Caco-2 (cell line): ENCODE data around the gene CKAP4. TPM values are rescaled to one million over a fixed set of nuclear protein-coding genes. Genes with fewer than 3 reads are reported as not detected.

Source experiments
- BruUV-seq: library from RNA; stranded (reverse); fragments of 400-500 nt; replicated peaks from 2 replicates; lab custom pipeline; 2021; lab: Mats Ljungman, UMichigan
- CTCF ChIA-PET: fragments of 300-600 bp; sonication (Branson Sonifier 250); formaldehyde crosslinking; loops from one replicate; lab custom pipeline; 2022; ENCODE audit warnings: antibody characterized with exemption; lab: Charles Lee
- POLR2A ChIA-PET: fragments of 300-600 bp; sonication (Branson Sonifier 250); formaldehyde crosslinking; loops from one replicate; lab custom pipeline; 2022; ENCODE audit warnings: antibody characterized with exemption; lab: Charles Lee
- DNase-seq, 2 experiments: peaks; one replicate each; pipeline versions ENCODE4 v3.0.0 to v3.0.0-alpha.2; 2020 to 2022
- H3K27me3 ChIP-seq: replicated peaks from 2 replicates; pipeline ENCODE4 v1.6.0; 2011; ENCODE audit warnings: low read length; ENCODE audit not compliant: control insufficient read depth, insufficient read depth
- H3K36me3 ChIP-seq: 2 replicates; pipeline ENCODE4 v1.5.1; 2011; ENCODE audit warnings: low read length; ENCODE audit not compliant: control insufficient read depth, insufficient read depth
- H3K4me1 ChIP-seq: fragments of 250-450 bp; sonication (Bioruptor Pico); 2 replicates; pipeline ENCODE4 v1.5.1; 2020; ENCODE audit warnings: mild to moderate bottlenecking
- H3K4me3 ChIP-seq: 2 replicates; pipeline ENCODE4 v1.5.1; 2011; ENCODE audit warnings: low read depth, mild to moderate bottlenecking, control low read depth, low read length
- H3K9me3 ChIP-seq: fragments of 250-450 bp; sonication (Bioruptor Pico); 2 replicates; pipeline ENCODE4 v1.5.1; 2020; ENCODE audit warnings: mild to moderate bottlenecking, moderate library complexity
- H3K27ac Mint-ChIP-seq: one replicate; pipeline ENCODE4 v1.8.0; 2022; ENCODE audit warnings: mixed read lengths; ENCODE audit not compliant: unreplicated experiment
- H3K27me3 Mint-ChIP-seq: one replicate; pipeline ENCODE4 v1.8.0; 2022; ENCODE audit warnings: mixed read lengths; ENCODE audit not compliant: insufficient read depth, unreplicated experiment
- H3K36me3 Mint-ChIP-seq: one replicate; pipeline ENCODE4 v1.8.0; 2022; ENCODE audit warnings: mild to moderate bottlenecking, mixed read lengths; ENCODE audit not compliant: insufficient read depth, unreplicated experiment
- H3K4me1 Mint-ChIP-seq: one replicate; pipeline ENCODE4 v1.8.0; 2022; ENCODE audit warnings: low read depth, mixed read lengths; ENCODE audit not compliant: unreplicated experiment
- H3K4me3 Mint-ChIP-seq: one replicate; pipeline ENCODE4 v1.8.0; 2022; ENCODE audit warnings: mild to moderate bottlenecking, moderate library complexity, mixed read lengths; ENCODE audit not compliant: unreplicated experiment
- H3K9me3 Mint-ChIP-seq: one replicate; pipeline ENCODE4 v1.8.0; 2022; ENCODE audit warnings: mixed read lengths; ENCODE audit not compliant: unreplicated experiment
- intact Hi-C: fragments of 100-400 bp; cut with micrococcal nuclease; formaldehyde crosslinking; loops from one replicate; pipeline ENCODE4 v1.10.0; 2022; ENCODE audit not compliant: unreplicated experiment
- total RNA-seq: library from RNA; stranded (reverse); gene quantifications from 2 replicates; pipeline ENCODE4 v1.2.3, GENCODE V29; 2022
- TF ChIP-seq, protein P1 (sequence below), 2 experiments: fragments of 200-600 bp in 1 of 2; IDR thresholded peaks; 1 replicate in 1 of 2; 2 replicates in 1 of 2; pipeline versions ENCODE4 v1.5.1 to v1.8.0; 2011 to 2022; ENCODE audit warnings: antibody characterized with exemption in 1 of 2, control low read depth in 1 of 2, inconsistent platforms in 1 of 2, low read depth in 1 of 2, low read length in 1 of 2, mild to moderate bottlenecking in 1 of 2, moderate library complexity in 1 of 2; ENCODE audit not compliant: insufficient read depth in 1 of 2, severe bottlenecking in 1 of 2, unreplicated experiment in 1 of 2

The CKAP4 gene
- total RNA-seq, 1 experiment from 2014 or later = 63.1 TPM

GRCh38 chr12:106190581-106190980 is 57.2 kb downstream of the CKAP4 start:
- Histone ChIP-seq H3K4me1 (no peaks in the 10 kb centered on the region), H3K9me3 (no peaks in the 10 kb centered on the region), H3K4me3 (no peak overlapping the region), H3K36me3 (no peaks in the 10 kb centered on the region), H3K27me3 (no peaks in the 10 kb centered on the region)
- Mint-ChIP-seq H3K4me3 (no peak overlapping the region), H3K27ac (no peak overlapping the region), H3K36me3 (no peaks in the 10 kb centered on the region), H3K27me3 (no peaks in the 10 kb centered on the region), H3K9me3 (no peaks in the 10 kb centered on the region), H3K4me1 (no peaks in the 10 kb centered on the region)
- ChIA-PET CTCF (no interaction called here), POLR2A (no interaction called here)
- BruUV-seq = no TSS peak
- intact Hi-C loops = no loop called here
- TF ChIP-seq, protein P1, sequence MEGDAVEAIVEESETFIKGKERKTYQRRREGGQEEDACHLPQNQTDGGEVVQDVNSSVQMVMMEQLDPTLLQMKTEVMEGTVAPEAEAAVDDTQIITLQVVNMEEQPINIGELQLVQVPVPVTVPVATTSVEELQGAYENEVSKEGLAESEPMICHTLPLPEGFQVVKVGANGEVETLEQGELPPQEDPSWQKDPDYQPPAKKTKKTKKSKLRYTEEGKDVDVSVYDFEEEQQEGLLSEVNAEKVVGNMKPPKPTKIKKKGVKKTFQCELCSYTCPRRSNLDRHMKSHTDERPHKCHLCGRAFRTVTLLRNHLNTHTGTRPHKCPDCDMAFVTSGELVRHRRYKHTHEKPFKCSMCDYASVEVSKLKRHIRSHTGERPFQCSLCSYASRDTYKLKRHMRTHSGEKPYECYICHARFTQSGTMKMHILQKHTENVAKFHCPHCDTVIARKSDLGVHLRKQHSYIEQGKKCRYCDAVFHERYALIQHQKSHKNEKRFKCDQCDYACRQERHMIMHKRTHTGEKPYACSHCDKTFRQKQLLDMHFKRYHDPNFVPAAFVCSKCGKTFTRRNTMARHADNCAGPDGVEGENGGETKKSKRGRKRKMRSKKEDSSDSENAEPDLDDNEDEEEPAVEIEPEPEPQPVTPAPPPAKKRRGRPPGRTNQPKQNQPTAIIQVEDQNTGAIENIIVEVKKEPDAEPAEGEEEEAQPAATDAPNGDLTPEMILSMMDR (IDR thresholded peaks at IDR 0.05; ENCODE audit: insufficient read depth in 1 of 2, low read depth in 1 of 2, low read length in 1 of 2, severe bottlenecking in 1 of 2, unreplicated experiment in 1 of 2) = no peak
- no peak for DNase-seq

DNA sequence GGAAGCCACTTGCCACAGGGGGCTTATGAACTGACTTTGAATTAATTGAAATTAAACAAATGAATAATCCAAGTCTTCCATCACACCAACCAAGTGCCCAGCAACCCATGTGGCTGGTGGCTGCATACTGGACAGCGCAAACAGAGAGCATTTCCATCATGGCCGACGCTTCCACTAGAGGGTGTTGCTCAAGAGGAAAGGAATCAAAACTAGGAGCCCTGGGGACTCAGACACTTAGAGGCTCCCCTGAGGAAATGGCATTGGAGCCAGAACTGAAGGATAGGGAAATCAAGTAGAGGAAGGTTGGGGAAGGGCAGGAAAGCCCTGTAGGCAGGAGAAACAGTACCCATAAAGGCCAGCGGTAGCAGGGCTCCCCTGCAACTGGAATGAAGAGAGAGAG is 58.5 kb downstream of the CKAP4 start:
- intact Hi-C loops = no loop called here
- TF ChIP-seq, protein P1 (IDR thresholded peaks at IDR 0.05; ENCODE audit: insufficient read depth in 1 of 2, low read depth in 1 of 2, low read length in 1 of 2, severe bottlenecking in 1 of 2, unreplicated experiment in 1 of 2) = no peak
- no peak overlapping the region for H3K4me3 Mint-ChIP-seq
- H3K27ac Mint-ChIP-seq = peak overlapping the region; percentile 56
- Histone ChIP-seq H3K36me3 (no peaks in the 10 kb centered on the region), H3K27me3 (no peaks in the 10 kb centered on the region), H3K9me3 (no peaks in the 10 kb centered on the region), H3K4me3 (no peak overlapping the region), H3K4me1 (no peaks in the 10 kb centered on the region)
- H3K36me3 Mint-ChIP-seq = no peaks in the 10 kb centered on the region
- no peak for DNase-seq
- H3K4me1 Mint-ChIP-seq = no peaks in the 10 kb centered on the region
- POLR2A ChIA-PET = no interaction called here
- H3K27me3 Mint-ChIP-seq = no peaks in the 10 kb centered on the region
- BruUV-seq = no TSS peak
- CTCF ChIA-PET = no interaction called here
- no peaks in the 10 kb centered on the region for H3K9me3 Mint-ChIP-seq

DNA sequence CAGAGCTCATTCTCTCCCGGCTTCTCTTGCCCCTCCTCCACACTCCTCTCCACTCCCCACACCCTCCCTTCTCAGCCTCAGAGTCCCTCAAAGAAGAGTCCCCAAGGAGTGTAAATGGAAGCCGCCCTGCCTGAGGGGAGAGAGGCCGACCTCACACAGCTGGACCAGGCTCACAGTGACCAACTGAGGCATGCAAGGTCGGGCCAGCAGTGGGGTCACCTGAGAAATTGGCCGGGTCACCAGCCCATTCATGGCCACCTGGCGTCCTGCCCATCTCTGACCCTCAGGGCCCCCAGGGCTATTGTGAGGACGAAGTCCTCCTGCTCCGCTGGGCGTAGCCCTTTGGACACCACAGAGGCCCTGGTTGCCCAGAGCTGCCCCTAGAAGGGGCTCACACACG is 59.6 kb downstream of the CKAP4 start:
- Histone ChIP-seq H3K9me3 (no peaks in the 10 kb centered on the region), H3K4me3 (no peak overlapping the region), H3K36me3 (no peaks in the 10 kb centered on the region), H3K27me3 (no peaks in the 10 kb centered on the region), H3K4me1 (no peaks in the 10 kb centered on the region)
- H3K4me3 Mint-ChIP-seq = no peak overlapping the region
- ChIA-PET CTCF (interaction anchor here (2.1 kb wide), 1 partner anchor 39 kb away, joined by 5 read pairs; no protein-coding TSS in a partner anchor), POLR2A (no interaction called here)
- no peaks in the 10 kb centered on the region for H3K36me3 Mint-ChIP-seq
- TF ChIP-seq, protein P1 (IDR thresholded peaks at IDR 0.05; ENCODE audit: insufficient read depth in 1 of 2, low read depth in 1 of 2, low read length in 1 of 2, severe bottlenecking in 1 of 2, unreplicated experiment in 1 of 2) = no peak
- BruUV-seq = no TSS peak
- intact Hi-C loops = no loop called here
- no peak for DNase-seq
- no peaks in the 10 kb centered on the region for H3K27me3 Mint-ChIP-seq
- H3K27ac Mint-ChIP-seq = no peak overlapping the region
- no peaks in the 10 kb centered on the region for H3K4me1 Mint-ChIP-seq
- H3K9me3 Mint-ChIP-seq = no peaks in the 10 kb centered on the region

Other genes with a start within 250 kb of the CKAP4 start
- 3.7 and 4.2 TPM in 2 replicates for gene NUAK1, start 109.1 kb downstream of the CKAP4 start, total RNA-seq
- 7.7 and 11.8 TPM in 2 replicates for gene TCP11L2, start 54.7 kb upstream of the CKAP4 start, total RNA-seq
- gene POLR3B, start 109.7 kb upstream of the CKAP4 start, total RNA-seq = 13.7 and 13.9 TPM in 2 replicates